ENCODE measurements around the gene PLEKHH2.

DNA sequence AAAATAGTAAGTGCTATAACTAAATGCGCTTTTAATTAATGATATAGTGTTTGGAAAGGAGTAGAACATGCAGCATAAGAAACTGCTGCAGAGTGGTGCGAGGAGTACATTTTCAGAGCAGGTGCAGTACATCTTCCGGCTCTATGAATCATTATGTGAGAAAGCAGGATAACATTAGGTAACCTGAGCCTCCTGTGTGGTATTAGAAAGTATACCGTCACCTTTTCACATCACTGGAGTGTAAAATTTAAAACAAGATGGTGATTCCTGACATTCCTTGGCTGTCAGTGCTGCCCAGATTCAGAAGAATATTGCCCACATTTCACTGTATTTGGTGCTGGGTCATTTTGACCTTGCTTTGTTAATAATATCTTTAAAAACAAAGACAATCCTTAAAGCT, 128.9 kb downstream of the PLEKHH2 start:
- TF ChIP-seq, protein P1, sequence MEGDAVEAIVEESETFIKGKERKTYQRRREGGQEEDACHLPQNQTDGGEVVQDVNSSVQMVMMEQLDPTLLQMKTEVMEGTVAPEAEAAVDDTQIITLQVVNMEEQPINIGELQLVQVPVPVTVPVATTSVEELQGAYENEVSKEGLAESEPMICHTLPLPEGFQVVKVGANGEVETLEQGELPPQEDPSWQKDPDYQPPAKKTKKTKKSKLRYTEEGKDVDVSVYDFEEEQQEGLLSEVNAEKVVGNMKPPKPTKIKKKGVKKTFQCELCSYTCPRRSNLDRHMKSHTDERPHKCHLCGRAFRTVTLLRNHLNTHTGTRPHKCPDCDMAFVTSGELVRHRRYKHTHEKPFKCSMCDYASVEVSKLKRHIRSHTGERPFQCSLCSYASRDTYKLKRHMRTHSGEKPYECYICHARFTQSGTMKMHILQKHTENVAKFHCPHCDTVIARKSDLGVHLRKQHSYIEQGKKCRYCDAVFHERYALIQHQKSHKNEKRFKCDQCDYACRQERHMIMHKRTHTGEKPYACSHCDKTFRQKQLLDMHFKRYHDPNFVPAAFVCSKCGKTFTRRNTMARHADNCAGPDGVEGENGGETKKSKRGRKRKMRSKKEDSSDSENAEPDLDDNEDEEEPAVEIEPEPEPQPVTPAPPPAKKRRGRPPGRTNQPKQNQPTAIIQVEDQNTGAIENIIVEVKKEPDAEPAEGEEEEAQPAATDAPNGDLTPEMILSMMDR (IDR thresholded peaks at IDR 0.05), result no peak
- no peak for TF ChIP-seq ZFX (IDR thresholded peaks at IDR 0.05; ENCODE audit: borderline replicate concordance)
